Peyer's patch (tissue), 4 donors: Measurements from ENCODE around the gene MUC5B.

Experiments
- CTCF ChIP-seq, 6 experiments: fragments of 450-650 bp in 4 of 6; fragments of 200-600 bp in 2 of 6; sonication (generic) in 1 of 6; IDR thresholded peaks; one replicate each; pipeline ENCODE4 v1.5.1; 2017 to 2019; ENCODE audit warnings: antibody characterized with exemption in 6 of 6, mild to moderate bottlenecking in 3 of 6, moderate library complexity in 1 of 6
- POLR2A ChIP-seq, 2 donors: fragments of 450-650 bp; IDR thresholded peaks; one replicate each; pipeline ENCODE4 v1.5.1; 2017; ENCODE audit warnings: antibody characterized with exemption in 2 of 2, mild to moderate bottlenecking in 2 of 2, moderate library complexity in 2 of 2

DNA sequence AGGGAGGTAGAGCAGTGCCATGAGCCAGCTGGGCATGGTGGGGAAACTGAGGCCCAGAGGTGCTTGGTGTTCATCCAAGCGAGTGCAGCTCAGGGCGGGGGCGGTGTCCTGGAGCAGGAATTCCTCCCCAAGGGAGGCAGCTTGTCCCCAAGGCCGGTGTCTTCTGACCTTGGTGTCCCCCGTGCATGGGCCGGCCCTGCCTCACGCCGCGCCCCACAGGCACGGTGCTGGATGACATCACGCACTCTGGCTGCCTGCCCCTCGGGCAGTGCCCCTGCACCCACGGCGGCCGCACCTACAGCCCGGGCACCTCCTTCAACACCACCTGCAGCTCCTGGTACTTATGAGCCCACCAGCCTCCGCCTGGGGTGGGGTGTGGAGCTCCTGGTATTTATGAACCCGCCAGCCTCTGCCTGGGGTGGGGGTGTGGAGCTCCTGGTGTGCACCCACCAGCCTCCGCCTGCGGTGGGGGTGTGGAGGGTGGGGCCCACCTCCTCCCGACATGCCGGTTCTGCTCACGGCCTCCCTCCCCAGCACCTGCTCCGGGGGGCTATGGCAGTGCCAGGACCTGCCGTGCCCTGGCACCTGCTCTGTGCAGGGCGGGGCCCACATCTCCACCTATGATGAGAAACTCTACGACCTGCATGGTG lies 6.7 kb downstream of the MUC5B start:
- TF ChIP-seq CTCF (IDR thresholded peaks at IDR 0.05) (no peak), POLR2A (IDR thresholded peaks at IDR 0.05) (no peak)
